ENCODE data around the gene ZBTB42. TPM values are rescaled to one million over a fixed set of nuclear protein-coding genes. Genes with fewer than 3 reads are reported as not detected.
A peak's percentile ranks its signal among the peaks of the same experiment; 100 is the strongest.

The ZBTB42 gene
- total RNA-seq, 1 experiment from 2014 or later, result 1.4 TPM

- Histone ChIP-seq H3K4me1 (ENCODE audit: insufficient read depth, low read length, poor library complexity, severe bottlenecking) (peaks cover 17% of the 10 kb centered on the region), H3K4me3 (ENCODE audit: low read depth, low read length, poor library complexity, severe bottlenecking) (peak overlapping the region; percentile 38), H3K9me3 (ENCODE audit: low read depth, low read length, poor library complexity, severe bottlenecking) (no peaks in the 10 kb centered on the region), H3K36me3 (ENCODE audit: insufficient read depth, low read length, poor library complexity, severe bottlenecking) (peaks cover 10% of the 10 kb centered on the region), H3K27me3 (replicated peaks; ENCODE audit: insufficient read depth, low read depth, low read length, poor library complexity) (no peaks in the 10 kb centered on the region), H3K27ac (ENCODE audit: low read depth, low read length, poor library complexity, severe bottlenecking) (peak overlapping the region; percentile 55)
- peak; percentile 66 for DNase-seq (ENCODE audit: low spot score)
- no TSS peak for BruUV-seq (replicated peaks)
- intact Hi-C loops (cut with micrococcal nuclease; ENCODE audit: unreplicated experiment), result no loop called here
- CTCF ChIA-PET, result no interaction called here
- POLR2A ChIA-PET (ENCODE audit: low non-redundant PET), result no interaction called here
- TF ChIP-seq CTCF (conservative IDR thresholded peaks at IDR 0.05; ENCODE audit: low read depth, low read length) (no peak), EZH2 (IDR thresholded peaks at IDR 0.05; ENCODE audit: borderline replicate concordance, low read depth, low read length, poor library complexity, severe bottlenecking) (no peak)
Measured at GRCh38 chr14:104795781-104796686, 4.9 kb upstream of the ZBTB42 start.

- no peak overlapping the region for H3K4me3 ChIP-seq (ENCODE audit: low read depth, low read length, poor library complexity, severe bottlenecking)
- intact Hi-C loops (cut with micrococcal nuclease; ENCODE audit: unreplicated experiment), result no loop called here
- peaks cover 23% of the 10 kb centered on the region for H3K4me1 ChIP-seq (ENCODE audit: insufficient read depth, low read length, poor library complexity, severe bottlenecking)
- H3K36me3 ChIP-seq (ENCODE audit: insufficient read depth, low read length, poor library complexity, severe bottlenecking), result peaks cover 8% of the 10 kb centered on the region
- ChIA-PET CTCF (no interaction called here), POLR2A (ENCODE audit: low non-redundant PET) (no interaction called here)
- H3K9me3 ChIP-seq (ENCODE audit: low read depth, low read length, poor library complexity, severe bottlenecking), result no peaks in the 10 kb centered on the region
- H3K27me3 ChIP-seq (replicated peaks; ENCODE audit: insufficient read depth, low read depth, low read length, poor library complexity), result no peaks in the 10 kb centered on the region
- no peak for TF ChIP-seq CTCF (conservative IDR thresholded peaks at IDR 0.05; ENCODE audit: low read depth, low read length)
- TF ChIP-seq EZH2 (IDR thresholded peaks at IDR 0.05; ENCODE audit: borderline replicate concordance, low read depth, low read length, poor library complexity, severe bottlenecking), result no peak
- no peak for DNase-seq (ENCODE audit: low spot score)
- BruUV-seq (replicated peaks), result no TSS peak
- no peak overlapping the region for H3K27ac ChIP-seq (ENCODE audit: low read depth, low read length, poor library complexity, severe bottlenecking)
Measured at GRCh38 chr14:104796687-104797081, 4.2 kb upstream of the ZBTB42 start.

GRCh38 chr14:104797115-104798044, 3.5 kb upstream of the ZBTB42 start:
- H3K36me3 ChIP-seq (ENCODE audit: insufficient read depth, low read length, poor library complexity, severe bottlenecking), result peaks cover 2% of the 10 kb centered on the region
- DNase-seq (ENCODE audit: low spot score), result no peak
- H3K9me3 ChIP-seq (ENCODE audit: low read depth, low read length, poor library complexity, severe bottlenecking), result no peaks in the 10 kb centered on the region
- H3K4me1 ChIP-seq (ENCODE audit: insufficient read depth, low read length, poor library complexity, severe bottlenecking), result peaks cover 24% of the 10 kb centered on the region
- ChIA-PET POLR2A (ENCODE audit: low non-redundant PET) (no interaction called here), CTCF (no interaction called here)
- H3K27me3 ChIP-seq (replicated peaks; ENCODE audit: insufficient read depth, low read depth, low read length, poor library complexity), result no peaks in the 10 kb centered on the region
- intact Hi-C loops (cut with micrococcal nuclease; ENCODE audit: unreplicated experiment), result no loop called here
- H3K4me3 ChIP-seq (ENCODE audit: low read depth, low read length, poor library complexity, severe bottlenecking), result no peak overlapping the region
- no TSS peak for BruUV-seq (replicated peaks)
- no peak overlapping the region for H3K27ac ChIP-seq (ENCODE audit: low read depth, low read length, poor library complexity, severe bottlenecking)
- TF ChIP-seq CTCF (conservative IDR thresholded peaks at IDR 0.05; ENCODE audit: low read depth, low read length) (no peak), EZH2 (IDR thresholded peaks at IDR 0.05; ENCODE audit: borderline replicate concordance, low read depth, low read length, poor library complexity, severe bottlenecking) (no peak)
